ENCODE results near the gene CBY2. TPM values are rescaled to one million over a fixed set of nuclear protein-coding genes. Genes with fewer than 3 reads are reported as not detected.

CBY2 gene
- total RNA-seq, 4 donors from 2014 or later = not detected

- no peak overlapping the region for H3K27ac ChIP-seq
- H3K4me1 ChIP-seq = no peaks in the 10 kb centered on the region
- no peaks in the 10 kb centered on the region for H3K9me3 ChIP-seq
- no peak overlapping the region for H3K4me3 ChIP-seq
- no peaks in the 10 kb centered on the region for H3K27me3 ChIP-seq
- H3K36me3 ChIP-seq = no peaks in the 10 kb centered on the region
- 81 to 87% methylated on average over 5 of the region's 5 CpGs for WGBS, 2 donors (ENCODE audit: low coverage in 1 of 2)
- ATAC-seq = no peak
- TF ChIP-seq CTCF (IDR thresholded peaks at IDR 0.05) (no peak), POLR2AphosphoS5 (IDR thresholded peaks at IDR 0.05) (no peak), EP300 (IDR thresholded peaks at IDR 0.05) (no peak), POLR2A (IDR thresholded peaks at IDR 0.05) (no peak)
Measured at GRCh38 chr13:45733361-45733760, 31.2 kb downstream of the CBY2 start.

GRCh38 chr13:45737571-45738017, 35.5 kb downstream of the CBY2 start:
- H3K4me1 ChIP-seq = no peaks in the 10 kb centered on the region
- WGBS, 2 donors (ENCODE audit: low coverage in 1 of 2) = 61 to 80% methylated on average over 1 to 2 of the region's 2 CpGs
- H3K9me3 ChIP-seq = no peaks in the 10 kb centered on the region
- no peaks in the 10 kb centered on the region for H3K27me3 ChIP-seq
- H3K27ac ChIP-seq = no peak overlapping the region
- H3K4me3 ChIP-seq = no peak overlapping the region
- ATAC-seq = no peak
- TF ChIP-seq POLR2AphosphoS5 (IDR thresholded peaks at IDR 0.05) = no peak
- no peak for TF ChIP-seq EP300 (IDR thresholded peaks at IDR 0.05)
- TF ChIP-seq POLR2A (IDR thresholded peaks at IDR 0.05) = no peak
- TF ChIP-seq CTCF (IDR thresholded peaks at IDR 0.05) = no peak
- H3K36me3 ChIP-seq = no peaks in the 10 kb centered on the region

GRCh38 chr13:45742985-45743384, 40.9 kb downstream of the CBY2 start:
- no peak overlapping the region for H3K4me3 ChIP-seq
- no peaks in the 10 kb centered on the region for H3K9me3 ChIP-seq
- ATAC-seq = no peak
- H3K4me1 ChIP-seq = no peaks in the 10 kb centered on the region
- no peaks in the 10 kb centered on the region for H3K27me3 ChIP-seq
- 85 to 95% methylated on average over 2 to 4 of the region's 5 CpGs for WGBS, 2 donors (ENCODE audit: low coverage in 1 of 2)
- no peak for TF ChIP-seq POLR2A (IDR thresholded peaks at IDR 0.05)
- TF ChIP-seq EP300 (IDR thresholded peaks at IDR 0.05) = no peak
- no peak for TF ChIP-seq CTCF (IDR thresholded peaks at IDR 0.05)
- no peak for TF ChIP-seq POLR2AphosphoS5 (IDR thresholded peaks at IDR 0.05)
- no peaks in the 10 kb centered on the region for H3K36me3 ChIP-seq
- no peak overlapping the region for H3K27ac ChIP-seq

- Histone ChIP-seq H3K9me3 (no peaks in the 10 kb centered on the region), H3K27ac (no peak overlapping the region), H3K36me3 (no peaks in the 10 kb centered on the region), H3K4me1 (no peaks in the 10 kb centered on the region), H3K27me3 (no peaks in the 10 kb centered on the region), H3K4me3 (no peak overlapping the region)
- WGBS, 2 donors (ENCODE audit: low coverage in 1 of 2) = 80 to 90% methylated on average over 1 to 3 of the region's 3 CpGs
- TF ChIP-seq EP300 (IDR thresholded peaks at IDR 0.05) = no peak
- TF ChIP-seq POLR2AphosphoS5 (IDR thresholded peaks at IDR 0.05) = no peak
- no peak for TF ChIP-seq CTCF (IDR thresholded peaks at IDR 0.05)
- no peak for TF ChIP-seq POLR2A (IDR thresholded peaks at IDR 0.05)
- ATAC-seq = no peak
Measured at GRCh38 chr13:45744979-45745378, 42.9 kb downstream of the CBY2 start.

GRCh38 chr13:45747071-45747470, 45.0 kb downstream of the CBY2 start:
- no peaks in the 10 kb centered on the region for H3K9me3 ChIP-seq
- H3K4me1 ChIP-seq = no peaks in the 10 kb centered on the region
- TF ChIP-seq POLR2AphosphoS5 (IDR thresholded peaks at IDR 0.05) = no peak
- no peak overlapping the region for H3K4me3 ChIP-seq
- no peaks in the 10 kb centered on the region for H3K36me3 ChIP-seq
- no peak overlapping the region for H3K27ac ChIP-seq
- no peak for ATAC-seq
- WGBS, 2 donors (ENCODE audit: low coverage in 1 of 2) = 44 to 59% methylated on average over 2 of the region's 2 CpGs
- no peaks in the 10 kb centered on the region for H3K27me3 ChIP-seq

Data from gastroesophageal sphincter (tissue), 4 donors.